SK-N-SH treated with all-trans-retinoic acid at 6 μM for 48 hours (cell line): ENCODE measurements around the gene AIP.
A peak's percentile ranks its signal among the peaks of the same experiment; 100 is the strongest.

Source experiments
- ATAC-seq: fragments of 200-7000 bp; cut with Tn5 transposase; 3 replicates; pipeline ENCODE4 v1.9.1; 2020; ENCODE audit warnings: mild to moderate bottlenecking, moderate library complexity
- ARNTL ChIP-seq: fragments of 450-650 bp; formaldehyde crosslinking; IDR thresholded peaks from 2 replicates; pipeline ENCODE4 v1.5.0; 2020; ENCODE audit warnings: low read depth, mild to moderate bottlenecking, moderate library complexity, borderline replicate concordance
- BACH2 ChIP-seq: fragments of 250-450 bp; sonication (Bioruptor Pico); IDR thresholded peaks from 2 replicates; pipeline ENCODE4 v1.9.0; 2021; ENCODE audit warnings: mild to moderate bottlenecking, borderline replicate concordance
- CSDC2 ChIP-seq: fragments of 250-450 bp; sonication (Bioruptor Pico); IDR thresholded peaks from 2 replicates; pipeline ENCODE4 v1.5.0; 2020; ENCODE audit warnings: mild to moderate bottlenecking, moderate library complexity
- GLIS3 ChIP-seq: fragments of 250-450 bp; sonication (Bioruptor Pico); IDR thresholded peaks from 2 replicates; pipeline ENCODE4 v1.5.0; 2020; ENCODE audit warnings: mild to moderate bottlenecking, moderate library complexity
- ISL1 ChIP-seq: fragments of 250-450 bp; sonication (Bioruptor Pico); IDR thresholded peaks from 2 replicates; pipeline ENCODE4 v2.1.2; 2022; ENCODE audit warnings: mild to moderate bottlenecking, moderate library complexity
- OSR1 ChIP-seq: fragments of 250-450 bp; sonication (Bioruptor Pico); IDR thresholded peaks from 2 replicates; pipeline ENCODE4 v1.8.0; 2022; ENCODE audit warnings: moderate library complexity, mild to moderate bottlenecking, inconsistent platforms
- PATZ1 ChIP-seq: fragments of 250-450 bp; sonication (Bioruptor Pico); IDR thresholded peaks from 2 replicates; pipeline ENCODE4 v1.8.0; 2020; ENCODE audit warnings: mild to moderate bottlenecking, moderate library complexity, borderline replicate concordance
- PPARA ChIP-seq: fragments of 250-450 bp; sonication (Bioruptor Pico); IDR thresholded peaks from 2 replicates; pipeline ENCODE4 v1.5.0; 2020; ENCODE audit warnings: mild to moderate bottlenecking, borderline replicate concordance
- RARB ChIP-seq: fragments of 250-450 bp; sonication (Bioruptor Pico); IDR thresholded peaks from 2 replicates; pipeline ENCODE4 v1.8.0; 2021; ENCODE audit warnings: mild to moderate bottlenecking, moderate library complexity
- SNAI2 ChIP-seq: fragments of 250-450 bp; sonication (Bioruptor Pico); IDR thresholded peaks from 2 replicates; pipeline ENCODE4 v1.5.0; 2020; ENCODE audit warnings: mild to moderate bottlenecking, moderate library complexity
- TCF4 ChIP-seq: fragments of 250-450 bp; sonication (Bioruptor Pico); IDR thresholded peaks from 2 replicates; pipeline ENCODE4 v1.8.0; 2021; ENCODE audit warnings: mild to moderate bottlenecking, moderate library complexity, borderline replicate concordance
- TSHZ2 ChIP-seq: fragments of 250-450 bp; sonication (Bioruptor Pico); IDR thresholded peaks from 2 replicates; pipeline ENCODE4 v1.5.0; 2020; ENCODE audit warnings: mild to moderate bottlenecking, moderate library complexity
- ZC3H10 ChIP-seq: fragments of 250-450 bp; sonication (Bioruptor Pico); IDR thresholded peaks from 2 replicates; pipeline ENCODE4 v1.5.1; 2021; ENCODE audit warnings: mild to moderate bottlenecking, moderate library complexity
- ZFP3 ChIP-seq: fragments of 250-450 bp; sonication (Bioruptor Pico); IDR thresholded peaks from 2 replicates; pipeline ENCODE4 v1.5.0; 2020; ENCODE audit warnings: mild to moderate bottlenecking, moderate library complexity
- ZFP30 ChIP-seq: fragments of 450-650 bp; formaldehyde crosslinking; IDR thresholded peaks from 2 replicates; pipeline ENCODE4 v1.5.0; 2022; ENCODE audit warnings: mild to moderate bottlenecking, moderate library complexity
- ZNF70 ChIP-seq: fragments of 450-650 bp; formaldehyde crosslinking; IDR thresholded peaks from 2 replicates; pipeline ENCODE4 v1.5.0; 2020; ENCODE audit warnings: mild to moderate bottlenecking, moderate library complexity
- ZNF8 ChIP-seq: fragments of 450-650 bp; formaldehyde crosslinking; IDR thresholded peaks from 2 replicates; pipeline ENCODE4 v1.5.0; 2020; ENCODE audit warnings: mild to moderate bottlenecking, moderate library complexity
- TF ChIP-seq, protein P1 (sequence below): fragments of 250-450 bp; sonication (Bioruptor Pico); IDR thresholded peaks from 2 replicates; pipeline ENCODE4 v1.5.1; 2021; ENCODE audit warnings: mild to moderate bottlenecking, moderate library complexity
- TF ChIP-seq, protein P2 (sequence below): fragments of 250-450 bp; sonication (Bioruptor Pico); IDR thresholded peaks from 2 replicates; pipeline ENCODE4 v1.5.1; 2020; ENCODE audit warnings: low read depth, mild to moderate bottlenecking, moderate library complexity

Gene AIP

GRCh38 chr11:67442504-67443404 lies 40.1 kb upstream of the AIP start:
- peak; percentile 10 for ATAC-seq
- TF ChIP-seq SNAI2 (CRISPR knock-in tag): no peak
- no peak for TF ChIP-seq ISL1
- TF ChIP-seq TCF4 (CRISPR knock-in tag): no peak
- no peak for TF ChIP-seq RARB (CRISPR knock-in tag)
- no peak for TF ChIP-seq ZFP3 (CRISPR knock-in tag)

GRCh38 chr11:67445515-67445914 lies 37.3 kb upstream of the AIP start:
- ATAC-seq: no peak
- TF ChIP-seq OSR1 (CRISPR knock-in tag) (no peak), ZNF8 (CRISPR knock-in tag) (no peak), PATZ1 (CRISPR knock-in tag) (no peak), TCF4 (CRISPR knock-in tag) (no peak), TSHZ2 (CRISPR knock-in tag) (no peak), PPARA (CRISPR knock-in tag) (no peak), ZFP30 (CRISPR knock-in tag) (no peak), ISL1 (no peak), ARNTL (no peak), BACH2 (no peak), SNAI2 (CRISPR knock-in tag) (no peak), CSDC2 (CRISPR knock-in tag) (no peak), ZC3H10 (CRISPR knock-in tag) (no peak), RARB (CRISPR knock-in tag) (no peak), GLIS3 (no peak), ZFP3 (CRISPR knock-in tag) (no peak)
- TF ChIP-seq, protein P1, sequence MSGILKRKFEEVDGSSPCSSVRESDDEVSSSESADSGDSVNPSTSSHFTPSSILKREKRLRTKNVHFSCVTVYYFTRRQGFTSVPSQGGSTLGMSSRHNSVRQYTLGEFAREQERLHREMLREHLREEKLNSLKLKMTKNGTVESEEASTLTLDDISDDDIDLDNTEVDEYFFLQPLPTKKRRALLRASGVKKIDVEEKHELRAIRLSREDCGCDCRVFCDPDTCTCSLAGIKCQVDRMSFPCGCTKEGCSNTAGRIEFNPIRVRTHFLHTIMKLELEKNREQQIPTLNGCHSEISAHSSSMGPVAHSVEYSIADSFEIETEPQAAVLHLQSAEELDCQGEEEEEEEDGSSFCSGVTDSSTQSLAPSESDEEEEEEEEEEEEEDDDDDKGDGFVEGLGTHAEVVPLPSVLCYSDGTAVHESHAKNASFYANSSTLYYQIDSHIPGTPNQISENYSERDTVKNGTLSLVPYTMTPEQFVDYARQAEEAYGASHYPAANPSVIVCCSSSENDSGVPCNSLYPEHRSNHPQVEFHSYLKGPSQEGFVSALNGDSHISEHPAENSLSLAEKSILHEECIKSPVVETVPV (CRISPR knock-in tag): no peak
- TF ChIP-seq, protein P2, sequence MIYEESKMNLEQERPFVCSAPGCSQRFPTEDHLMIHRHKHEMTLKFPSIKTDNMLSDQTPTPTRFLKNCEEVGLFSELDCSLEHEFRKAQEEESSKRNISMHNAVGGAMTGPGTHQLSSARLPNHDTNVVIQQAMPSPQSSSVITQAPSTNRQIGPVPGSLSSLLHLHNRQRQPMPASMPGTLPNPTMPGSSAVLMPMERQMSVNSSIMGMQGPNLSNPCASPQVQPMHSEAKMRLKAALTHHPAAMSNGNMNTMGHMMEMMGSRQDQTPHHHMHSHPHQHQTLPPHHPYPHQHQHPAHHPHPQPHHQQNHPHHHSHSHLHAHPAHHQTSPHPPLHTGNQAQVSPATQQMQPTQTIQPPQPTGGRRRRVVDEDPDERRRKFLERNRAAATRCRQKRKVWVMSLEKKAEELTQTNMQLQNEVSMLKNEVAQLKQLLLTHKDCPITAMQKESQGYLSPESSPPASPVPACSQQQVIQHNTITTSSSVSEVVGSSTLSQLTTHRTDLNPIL (CRISPR knock-in tag): no peak
- TF ChIP-seq, all 23 proteins: peak for 0

- ATAC-seq: no peak
- TF ChIP-seq ARNTL: no peak
Observed at GRCh38 chr11:67448220-67448609, 34.6 kb upstream of the AIP start.

DNA sequence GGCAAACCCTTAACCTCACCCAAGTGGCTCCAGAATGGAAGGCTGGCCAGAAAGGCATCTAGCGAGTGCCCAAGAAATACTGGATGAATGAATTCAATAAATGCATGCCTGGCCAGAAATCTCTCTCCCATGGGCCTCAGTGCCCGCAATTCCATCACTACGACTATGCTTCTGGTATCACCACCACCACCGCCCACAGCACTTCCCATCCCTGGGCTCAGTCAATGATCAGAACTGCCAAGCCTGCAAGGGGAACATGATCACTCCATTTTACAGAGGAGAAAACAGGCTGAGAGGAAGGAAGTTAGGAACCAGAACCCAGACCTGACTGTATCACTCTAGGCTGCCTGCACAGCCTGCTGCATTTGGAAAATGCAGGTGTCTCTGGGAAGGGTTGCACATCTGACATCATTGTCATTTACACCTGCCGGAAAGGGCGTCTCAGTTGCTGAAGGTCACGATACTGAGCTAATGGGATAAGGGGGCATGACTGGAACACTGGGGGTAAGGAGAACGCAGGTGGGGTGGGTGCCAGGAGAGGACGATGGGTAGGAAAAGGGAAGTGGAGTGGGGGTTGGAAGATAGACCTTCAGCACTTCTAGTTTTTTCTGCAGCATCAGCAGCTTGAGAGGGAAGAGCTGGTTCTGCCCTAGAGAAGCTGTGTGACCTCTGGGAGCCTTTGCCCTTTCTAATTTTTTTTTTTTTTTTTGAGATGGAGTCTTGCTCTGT lies 33.5 kb upstream of the AIP start:
- no peak for ATAC-seq
- TF ChIP-seq, protein P1 (CRISPR knock-in tag): no peak
- TF ChIP-seq PATZ1 (CRISPR knock-in tag) (no peak), RARB (CRISPR knock-in tag) (no peak), GLIS3 (no peak), TCF4 (CRISPR knock-in tag) (no peak), PPARA (CRISPR knock-in tag) (no peak), ZNF70 (CRISPR knock-in tag) (no peak), OSR1 (CRISPR knock-in tag) (no peak), ZC3H10 (CRISPR knock-in tag) (no peak), CSDC2 (CRISPR knock-in tag) (no peak), ARNTL (no peak)
- TF ChIP-seq, protein P2 (CRISPR knock-in tag): no peak
